ENCODE results near the gene ZNF697.

GRCh38 chr1:119681560-119681959, 33.5 kb upstream of the ZNF697 start:
- no peak for TF ChIP-seq POLR2A (IDR thresholded peaks at IDR 0.05; ENCODE audit: low read depth, low read length)
- TF ChIP-seq CTCF (conservative IDR thresholded peaks at IDR 0.05; ENCODE audit: low read depth, low read length) = no peak
- no peak for TF ChIP-seq BHLHE40 (IDR thresholded peaks at IDR 0.05; ENCODE audit: low read depth, low read length)
- no peak for TF ChIP-seq MXI1 (IDR thresholded peaks at IDR 0.05; ENCODE audit: borderline replicate concordance, low read depth, low read length)
- no peak for TF ChIP-seq RAD21 (IDR thresholded peaks at IDR 0.05; ENCODE audit: low read length)
- TF ChIP-seq CEBPB (IDR thresholded peaks at IDR 0.05; ENCODE audit: low read depth, low read length) = no peak
- TF ChIP-seq SMC3 (IDR thresholded peaks at IDR 0.05; ENCODE audit: low read depth, low read length) = no peak
- no peak for TF ChIP-seq CHD1 (IDR thresholded peaks at IDR 0.05; ENCODE audit: low read depth, low read length)
- TF ChIP-seq ELK1 (IDR thresholded peaks at IDR 0.05; ENCODE audit: borderline replicate concordance, low read depth, low read length) = no peak
- no peak for TF ChIP-seq RCOR1 (IDR thresholded peaks at IDR 0.05; ENCODE audit: insufficient replicate concordance, low read length)

All from IMR-90 (cell line).